Lung (tissue), 12 donors: Measurements from ENCODE around the gene SMARCAL1. TPM values are rescaled to one million over a fixed set of nuclear protein-coding genes. Genes with fewer than 3 reads are reported as not detected.

ENCODE experiments used
- ATAC-seq: fragments of 200-7000 bp; cut with Tn5 transposase; one replicate; pipeline ENCODE4 v1.9.1; 2020; ENCODE audit warnings: moderate number of reproducible peaks; ENCODE audit not compliant: insufficient read depth, low FRiP score
- DNase-seq, 3 donors: peaks; one replicate each; pipeline ENCODE4 v3.0.0-alpha.2; 2013 to 2017
- H3K27ac ChIP-seq, 2 donors: one replicate each; pipeline ENCODE4 v1.5.1; 2013; ENCODE audit warnings: mild to moderate bottlenecking in 2 of 2, moderate library complexity in 2 of 2, control low read depth in 1 of 2, inconsistent platforms in 1 of 2, low read depth in 1 of 2, low read length in 1 of 2
- H3K27me3 ChIP-seq, 3 donors: one replicate each; pipeline ENCODE4 v1.5.1; 2013; ENCODE audit warnings: low read length in 2 of 3; ENCODE audit not compliant: control insufficient read depth in 3 of 3, insufficient read depth in 3 of 3
- H3K36me3 ChIP-seq, 4 donors: one replicate each; pipeline ENCODE4 v1.5.1; 2013; ENCODE audit warnings: low read length in 4 of 4, mild to moderate bottlenecking in 1 of 4, moderate library complexity in 1 of 4; ENCODE audit not compliant: control insufficient read depth in 4 of 4, insufficient read depth in 4 of 4
- H3K4me1 ChIP-seq, 5 donors: one replicate each; pipeline ENCODE4 v1.5.1; 2013; ENCODE audit warnings: low read length in 5 of 5, mild to moderate bottlenecking in 2 of 5, moderate library complexity in 1 of 5; ENCODE audit not compliant: control insufficient read depth in 5 of 5, insufficient read depth in 5 of 5
- H3K4me3 ChIP-seq: one replicate; pipeline ENCODE4 v1.5.1; 2013; ENCODE audit warnings: mild to moderate bottlenecking, control low read depth, moderate library complexity
- H3K9ac ChIP-seq, 2 donors: one replicate each; pipeline ENCODE4 v1.5.1; 2013; ENCODE audit warnings: low read length in 2 of 2, control low read depth in 1 of 2; ENCODE audit not compliant: insufficient read depth in 1 of 2
- H3K9me3 ChIP-seq, 4 donors: one replicate each; pipeline ENCODE4 v1.5.1; 2013; ENCODE audit warnings: low read length in 3 of 4, mild to moderate bottlenecking in 1 of 4, moderate library complexity in 1 of 4; ENCODE audit not compliant: control insufficient read depth in 4 of 4, insufficient read depth in 3 of 4
- CTCF ChIP-seq: IDR thresholded peaks from 2 replicates; pipeline ENCODE4 v1.5.1; 2012; ENCODE audit warnings: mild to moderate bottlenecking; ENCODE audit errors: control extremely low read depth, extremely low read depth
- WGBS, 2 donors: extraction: QIAGEN DNeasy Blood & Tissue Kit; methylation state at CpG; one replicate each; pipeline ENCODE4 v1.1.7; 2013; 5-methylcytosine and 5-hydroxymethylcytosine counted together
- polyA plus RNA-seq, 2 donors: library from polyadenylated mRNA; stranded (reverse); fragments of 200-250 nt; gene quantifications; one replicate each; pipeline ENCODE4 v1.2.1, GENCODE V29; 2013
- total RNA-seq, 2 donors: library from RNA; depleted of rRNA in 1 of 2; stranded (reverse); fragments of >200 nt in 1 of 2; gene quantifications; one replicate each; pipeline ENCODE4 v1.2.1, GENCODE V29; 2014 to 2021
- donor health status: control.
- donor health status: control.
- donor health status: Bipolar disorder and iron deficiency.
- donor health status: healthy.
- donor health status: DM: yes; HTN: yes; CAD: no.

Gene SMARCAL1
- total and polyA plus RNA-seq, 4 donors = 5.2 to 28.6 (median 13.5) TPM

- Histone ChIP-seq H3K27ac (no peak overlapping the region), H3K4me3 (no peak overlapping the region), H3K36me3 (peaks cover 8 to 43% (median 23%) of the 10 kb centered on the region in 4 donors), H3K9ac (no peak overlapping the region), H3K9me3 (peaks cover 0 to 2% (median 0%) of the 10 kb centered on the region in 4 donors), H3K27me3 (no peaks in the 10 kb centered on the region), H3K4me1 (no peaks in the 10 kb centered on the region)
- DNase-seq = no peak
- TF ChIP-seq CTCF = no peak
- ATAC-seq = no peak
- 76 to 80% methylated on average over 3 of the region's 3 CpGs for WGBS, 2 donors
Observed at GRCh38 chr2:216441308-216442010, 29.2 kb downstream of the SMARCAL1 start.

- H3K36me3 ChIP-seq = peaks cover 24 to 46% (median 31%) of the 10 kb centered on the region in 4 donors
- 91 to 92% methylated on average over 5 of the region's 5 CpGs for WGBS, 2 donors
- DNase-seq (no peak), ATAC-seq (no peak)
- no peak for TF ChIP-seq CTCF
- no peak overlapping the region for H3K4me3 ChIP-seq
- peaks cover 0 to 3% (median 0%) of the 10 kb centered on the region in 5 donors for H3K4me1 ChIP-seq
- H3K27me3 ChIP-seq = no peaks in the 10 kb centered on the region
- no peaks in the 10 kb centered on the region for H3K9me3 ChIP-seq
- no peak overlapping the region for H3K9ac ChIP-seq
- H3K27ac ChIP-seq = no peak overlapping the region
Observed at GRCh38 chr2:216445501-216445900, 33.2 kb downstream of the SMARCAL1 start.

GRCh38 chr2:216446343-216446742 lies 34.1 kb downstream of the SMARCAL1 start:
- WGBS, 2 donors = 80 to 85% methylated on average over 2 of the region's 2 CpGs

More at GRCh38 chr2:216446343-216446742, 34.1 kb downstream of the SMARCAL1 start:
- Histone ChIP-seq H3K27me3 (no peaks in the 10 kb centered on the region), H3K27ac (no peak overlapping the region), H3K9me3 (no peaks in the 10 kb centered on the region), H3K4me3 (no peak overlapping the region), H3K4me1 (peaks cover 0 to 3% (median 0%) of the 10 kb centered on the region in 5 donors), H3K36me3 (peaks cover 31 to 51% (median 35%) of the 10 kb centered on the region in 4 donors), H3K9ac (no peak overlapping the region)
- no peak for TF ChIP-seq CTCF
- no peak for ATAC-seq
- DNase-seq = no peak
